HG03354 (cell line): ENCODE measurements around the gene ALPL.

Experiments used
- ATAC-seq: cut with Tn5 transposase; IDR thresholded peaks from one replicate; pipeline ENCODE4 v1.9.1; 2021; ENCODE audit warnings: mild to moderate bottlenecking; ENCODE audit not compliant: unreplicated experiment, poor library complexity, severe bottlenecking

ALPL gene

GRCh38 chr1:21608798-21609197 is 99.6 kb downstream of the ALPL start:
- no peak for ATAC-seq

- no peak for ATAC-seq
Observed at GRCh38 chr1:21610027-21610426, 100.8 kb downstream of the ALPL start.

GRCh38 chr1:21610989-21611785 is 102.0 kb downstream of the ALPL start:
- no peak for ATAC-seq

GRCh38 chr1:21612057-21612456 is 102.8 kb downstream of the ALPL start:
- ATAC-seq: no peak

GRCh38 chr1:21613072-21613867 is 104.0 kb downstream of the ALPL start:
- no peak for ATAC-seq

GRCh38 chr1:21614419-21615115 is 105.3 kb downstream of the ALPL start:
- no peak for ATAC-seq

GRCh38 chr1:21616372-21616771 is 107.1 kb downstream of the ALPL start:
- ATAC-seq: no peak

- no peak for ATAC-seq
Observed at GRCh38 chr1:21617126-21617738, 108.0 kb downstream of the ALPL start.

GRCh38 chr1:21618059-21618458 is 108.8 kb downstream of the ALPL start:
- ATAC-seq: no peak

- no peak for ATAC-seq
Observed at GRCh38 chr1:21618561-21619374, 109.5 kb downstream of the ALPL start.

- no peak for ATAC-seq
Observed at GRCh38 chr1:21619375-21619947, 110.2 kb downstream of the ALPL start.

GRCh38 chr1:21620011-21620410 is 110.8 kb downstream of the ALPL start:
- no peak for ATAC-seq

GRCh38 chr1:21620496-21620895 is 111.3 kb downstream of the ALPL start:
- no peak for ATAC-seq

GRCh38 chr1:21621051-21621450 is 111.8 kb downstream of the ALPL start:
- no peak for ATAC-seq

GRCh38 chr1:21621761-21622436 is 112.7 kb downstream of the ALPL start:
- ATAC-seq: no peak

GRCh38 chr1:21622466-21623315 is 113.5 kb downstream of the ALPL start:
- no peak for ATAC-seq

- ATAC-seq: no peak
Observed at GRCh38 chr1:21623410-21623961, 114.3 kb downstream of the ALPL start.
